ENCODE data around the gene ELFN2. TPM values are rescaled to one million over a fixed set of nuclear protein-coding genes. Genes with fewer than 3 reads are reported as not detected.

Gene ELFN2
- total RNA-seq, 1 experiment from 2014 or later = 0.02 TPM

DNA sequence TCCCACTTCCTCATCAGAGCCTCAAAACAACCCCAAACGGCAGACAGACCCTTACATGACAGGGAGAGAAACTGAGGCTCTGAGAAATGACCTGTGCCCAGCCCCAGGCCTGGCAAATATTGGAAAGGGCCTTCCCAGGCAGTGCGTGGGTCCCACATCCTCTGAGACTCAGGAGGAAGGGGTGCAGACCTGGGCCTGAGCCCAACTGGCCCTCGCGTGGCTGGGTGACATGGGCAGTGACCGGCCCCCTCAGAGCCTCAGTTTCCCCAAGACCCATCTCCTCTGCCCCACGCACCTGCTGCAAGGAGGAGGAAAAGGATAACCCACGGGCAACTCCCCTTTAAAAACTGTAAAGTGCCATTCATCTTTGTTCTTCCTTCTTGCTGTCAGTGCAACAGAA is 35.6 kb downstream of the ELFN2 start:
- DNase-seq (ENCODE audit: extremely low read depth, low read depth) = no peak

DNA sequence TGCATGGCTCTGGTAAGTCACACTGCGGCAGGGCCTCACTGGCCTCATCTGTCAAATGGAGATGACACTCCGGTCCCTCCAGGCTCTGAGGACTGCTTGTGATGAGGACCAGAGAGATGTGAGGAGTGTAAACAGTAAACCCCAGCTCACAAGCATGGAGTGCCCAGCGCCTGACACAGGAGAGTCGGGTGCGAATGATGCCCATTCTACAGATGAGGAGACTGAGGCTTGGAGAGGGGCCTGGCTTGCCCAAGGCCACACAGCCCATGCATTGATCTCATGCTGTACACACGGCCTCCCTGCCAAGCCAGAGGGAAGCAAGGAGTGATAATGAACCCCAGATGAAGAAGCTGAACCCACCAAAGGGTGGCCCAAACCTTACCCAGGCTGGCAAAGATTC is 37.2 kb downstream of the ELFN2 start:
- DNase-seq (ENCODE audit: extremely low read depth, low read depth) = no peak

DNA sequence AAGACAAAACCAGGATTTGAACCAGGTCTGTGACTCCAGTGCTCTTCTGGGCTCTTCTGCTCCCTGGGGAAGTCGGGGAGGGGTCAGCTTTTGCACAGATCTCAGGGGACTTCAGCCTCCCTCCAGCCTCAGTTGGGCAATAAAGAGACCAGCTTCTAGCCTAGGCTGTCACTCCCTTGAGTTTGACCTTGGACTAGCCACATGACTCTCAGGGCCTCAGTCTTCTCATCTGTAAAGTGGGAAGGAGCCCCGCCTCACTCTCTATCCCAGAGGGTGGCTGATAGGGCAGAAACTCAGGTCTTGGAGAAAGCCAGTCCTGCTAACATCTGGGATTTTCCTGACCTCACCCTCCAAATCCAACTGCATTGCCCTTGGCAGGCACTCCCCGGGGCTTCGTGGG is 38.7 kb downstream of the ELFN2 start:
- DNase-seq (ENCODE audit: extremely low read depth, low read depth) = no peak

GRCh38 chr22:37387793-37388192 is 39.5 kb downstream of the ELFN2 start:
- DNase-seq (ENCODE audit: extremely low read depth, low read depth) = no peak

GRCh38 chr22:37386441-37386840 is 40.8 kb downstream of the ELFN2 start:
- DNase-seq (ENCODE audit: extremely low read depth, low read depth) = no peak

GRCh38 chr22:37384691-37385090 is 42.6 kb downstream of the ELFN2 start:
- no peak for DNase-seq (ENCODE audit: extremely low read depth, low read depth)

- DNase-seq (ENCODE audit: extremely low read depth, low read depth) = no peak
Measured at GRCh38 chr22:37383341-37383740, 43.9 kb downstream of the ELFN2 start.

GRCh38 chr22:37381489-37381888 is 45.8 kb downstream of the ELFN2 start:
- DNase-seq (ENCODE audit: extremely low read depth, low read depth) = no peak

- DNase-seq (ENCODE audit: extremely low read depth, low read depth) = no peak
Measured at GRCh38 chr22:37379722-37380121, 47.6 kb downstream of the ELFN2 start.

GRCh38 chr22:37379085-37379484 is 48.2 kb downstream of the ELFN2 start:
- DNase-seq (ENCODE audit: extremely low read depth, low read depth) = no peak

DNA sequence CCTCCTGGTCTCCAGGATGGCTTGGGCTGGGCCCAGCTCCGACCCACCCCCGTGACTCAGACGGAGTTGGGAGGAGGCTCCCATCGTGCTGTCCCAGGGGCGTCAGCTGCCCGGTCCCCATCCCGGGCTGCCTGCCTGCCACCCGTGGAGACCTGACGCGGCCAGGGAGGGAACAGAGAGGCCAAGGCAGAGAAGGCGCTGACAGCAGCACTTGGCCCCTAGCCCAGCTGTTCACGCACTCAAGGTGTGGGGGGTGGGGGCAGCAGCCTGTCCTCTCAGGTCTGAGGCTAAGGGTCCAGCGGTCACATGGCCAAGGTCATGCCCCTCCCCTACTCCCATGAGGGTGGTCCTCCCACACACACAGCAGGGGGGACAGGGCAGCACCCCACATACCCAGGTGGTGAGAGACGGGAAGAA is 48.6 kb downstream of the ELFN2 start:
- DNase-seq (ENCODE audit: extremely low read depth, low read depth) = no peak

- no peak for DNase-seq (ENCODE audit: extremely low read depth, low read depth)
Measured at GRCh38 chr22:37377927-37378326, 49.4 kb downstream of the ELFN2 start.

DNA sequence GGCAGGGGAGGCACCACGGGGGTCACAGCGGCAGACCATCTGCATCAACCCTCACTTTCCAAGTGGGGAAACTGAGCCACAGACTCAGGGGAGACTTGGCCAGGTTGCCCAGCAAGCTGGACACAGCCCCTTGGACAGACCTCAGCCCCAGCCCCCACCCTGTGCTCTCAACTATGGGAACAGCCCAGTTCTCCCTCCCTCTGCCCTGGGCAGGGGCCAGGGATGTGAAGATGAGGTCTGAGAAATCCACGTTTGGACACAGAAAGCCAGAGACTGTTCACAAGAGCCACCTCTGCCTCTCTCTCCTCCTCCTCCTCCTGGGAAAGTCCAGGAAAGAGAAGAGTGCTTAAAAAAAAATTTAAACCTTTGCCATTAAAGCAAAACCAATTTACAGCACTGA is 50.1 kb downstream of the ELFN2 start:
- DNase-seq (ENCODE audit: extremely low read depth, low read depth) = no peak

GRCh38 chr22:37376643-37377042 is 50.6 kb downstream of the ELFN2 start:
- DNase-seq (ENCODE audit: extremely low read depth, low read depth) = no peak

DNA sequence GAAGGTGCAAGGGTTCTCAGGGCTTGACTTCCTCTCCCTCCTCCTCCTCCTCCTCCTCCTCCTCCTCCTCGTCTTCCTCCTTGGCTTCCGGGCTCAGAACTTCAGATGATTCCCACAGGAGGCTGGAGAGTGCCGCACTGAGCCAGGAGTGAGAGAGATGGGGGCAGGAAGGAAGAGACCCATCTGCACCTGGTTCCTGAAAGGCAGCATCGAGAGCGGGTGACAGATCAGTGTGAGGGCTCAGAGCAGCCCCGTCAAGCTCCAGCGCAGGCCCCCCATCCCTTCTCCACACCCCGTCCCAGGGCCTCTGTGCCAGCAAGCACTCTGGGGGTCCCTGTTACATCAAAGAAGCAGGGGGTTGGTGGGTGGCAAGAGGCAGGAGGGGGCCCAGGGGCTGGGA is 51.5 kb downstream of the ELFN2 start:
- no peak for DNase-seq (ENCODE audit: extremely low read depth, low read depth)

GRCh38 chr22:37374571-37374970 is 52.7 kb downstream of the ELFN2 start:
- DNase-seq (ENCODE audit: extremely low read depth, low read depth) = no peak

- DNase-seq (ENCODE audit: extremely low read depth, low read depth) = no peak
Measured at GRCh38 chr22:37373451-37373850, 53.8 kb downstream of the ELFN2 start.

DNA sequence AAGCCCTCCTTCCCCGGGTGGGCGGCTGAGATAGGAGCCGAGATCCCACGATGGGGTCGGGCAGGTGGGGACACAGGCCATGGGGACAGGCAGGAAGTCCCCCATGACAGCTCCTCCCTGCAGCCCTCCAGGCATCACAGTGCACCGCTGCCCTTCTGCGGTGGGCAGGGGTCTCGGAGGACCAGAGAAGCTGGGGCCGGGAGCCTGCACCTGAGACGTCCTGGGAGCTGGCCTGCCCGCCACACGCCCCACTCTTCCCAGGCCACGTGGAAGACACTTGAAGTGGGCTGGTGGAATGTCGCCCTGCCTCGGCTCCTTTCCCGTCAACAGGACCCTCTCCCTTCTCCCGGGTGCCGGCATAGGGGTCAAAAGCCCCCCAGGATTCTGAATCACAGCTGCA is 55.4 kb downstream of the ELFN2 start:
- no peak for DNase-seq (ENCODE audit: extremely low read depth, low read depth)

GRCh38 chr22:37371491-37371890 is 55.8 kb downstream of the ELFN2 start:
- DNase-seq (ENCODE audit: extremely low read depth, low read depth) = no peak

DNA sequence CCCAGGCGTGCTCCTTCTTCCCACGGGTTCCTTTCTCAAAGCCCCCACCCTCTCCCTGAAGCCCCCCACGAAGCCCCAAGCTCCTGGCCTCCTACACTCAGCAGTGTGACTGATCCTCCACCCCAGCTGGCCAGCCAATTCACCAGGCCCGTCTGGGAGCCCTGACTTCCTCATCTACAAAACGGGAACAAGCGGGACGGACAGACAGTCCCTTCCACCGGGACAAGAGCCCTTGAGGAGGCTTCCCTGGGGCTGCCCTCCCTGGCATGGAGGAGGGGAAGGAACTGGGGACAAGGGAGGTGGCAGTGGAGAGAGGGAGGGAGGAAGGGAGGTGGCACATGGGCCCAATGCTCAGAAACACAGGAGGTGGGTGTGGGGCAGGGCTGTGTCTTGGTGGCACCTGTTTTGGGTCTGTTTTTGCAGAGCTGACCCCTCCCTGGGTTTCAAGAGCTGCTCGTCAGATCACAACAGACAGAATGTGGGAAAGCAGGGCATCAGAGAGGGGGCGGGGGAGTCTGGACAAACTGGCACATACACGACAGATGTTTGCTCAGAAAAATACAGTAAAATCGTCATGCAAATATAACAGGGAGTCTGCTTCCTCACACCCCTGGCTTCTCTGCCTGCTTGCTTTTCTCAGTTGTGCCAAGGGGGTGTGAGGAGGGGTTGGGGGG is 56.8 kb downstream of the ELFN2 start:
- no peak for DNase-seq (ENCODE audit: extremely low read depth, low read depth)

DNA sequence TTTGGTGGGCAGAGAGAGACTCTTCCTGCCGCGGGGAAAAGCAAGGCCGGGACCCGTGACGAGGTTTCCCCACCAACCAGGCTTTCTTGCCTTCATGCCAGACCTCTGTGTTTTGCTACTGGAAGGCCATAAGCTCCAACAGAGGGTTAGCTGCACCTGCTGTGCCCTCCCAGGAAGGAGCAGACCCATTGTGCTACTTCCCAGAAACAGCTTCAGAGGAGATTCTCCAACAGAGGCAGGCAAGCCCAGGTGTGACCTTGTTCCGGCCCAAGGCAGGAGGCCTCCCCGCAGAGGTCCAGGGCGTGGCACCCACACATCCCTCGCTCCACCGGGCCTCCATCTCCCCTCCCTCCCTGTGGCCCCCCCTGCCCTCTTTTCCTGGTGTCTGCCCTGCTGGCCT is 57.8 kb downstream of the ELFN2 start:
- no peak for DNase-seq (ENCODE audit: extremely low read depth, low read depth)

DNA sequence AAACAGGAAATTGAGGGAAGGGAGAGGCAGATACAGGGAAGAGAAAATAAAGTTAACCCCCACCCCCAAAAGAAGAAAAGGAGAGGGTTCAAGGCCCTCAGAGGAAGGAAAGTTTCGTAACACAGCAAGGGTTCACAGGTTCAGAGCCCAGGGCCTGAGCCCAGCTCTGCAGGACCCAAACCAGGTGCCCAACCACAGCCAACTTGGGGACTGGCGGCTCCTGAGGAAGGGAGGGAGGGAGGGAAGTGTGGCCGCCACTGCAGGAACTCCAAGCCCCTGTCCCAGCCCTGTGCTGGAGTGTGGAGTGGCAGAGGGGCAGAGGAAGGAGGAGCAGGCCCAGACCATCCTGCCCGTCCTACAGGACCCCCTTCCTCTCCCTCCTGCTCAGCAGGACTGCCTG is 59.2 kb downstream of the ELFN2 start:
- no peak for DNase-seq (ENCODE audit: extremely low read depth, low read depth)

DNA sequence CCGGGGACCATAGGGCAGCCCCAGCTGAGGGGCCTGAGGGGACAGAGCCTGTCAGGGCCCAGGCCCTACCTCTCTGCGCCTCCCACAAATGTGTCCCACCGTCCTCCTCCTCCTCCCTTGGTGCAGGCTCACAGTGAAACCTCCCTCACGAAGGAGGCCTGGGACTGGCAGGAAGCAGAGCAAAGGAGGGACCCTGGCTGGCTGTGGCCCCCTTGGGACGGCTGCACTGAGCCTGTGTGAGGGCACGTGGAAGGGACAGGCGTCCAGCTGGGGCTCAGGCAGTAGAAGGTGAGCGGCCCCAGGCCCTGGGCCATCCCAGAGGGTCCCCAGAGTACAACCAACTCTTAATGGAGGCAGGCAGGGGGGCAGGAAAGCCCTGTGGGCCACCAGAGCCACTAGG is 60.7 kb downstream of the ELFN2 start:
- DNase-seq (ENCODE audit: extremely low read depth, low read depth) = no peak
